RWPE1 (cell line): ENCODE results near the gene ASCL2.
"Not testable (repeated sequence)": the region's sequence is repeated elsewhere in the genome, so short reads cannot be mapped to it uniquely, and the experiment has no call there.

Source experiments
- CTCF ChIA-PET: fragments of 350-600 bp; sonication (Branson Sonifier 250); formaldehyde crosslinking; extraction: SDS; loops from one replicate; lab custom pipeline; 2021; lab: Yijun Ruan, JAX
- POLR2A ChIA-PET: fragments of 400-600 bp; formaldehyde crosslinking; extraction: SDS; loops from one replicate; lab custom pipeline; 2020; ENCODE audit warnings: antibody characterized with exemption; ENCODE audit not compliant: low non-redundant PET; lab: Yijun Ruan, JAX
- DNase-seq: peaks from one replicate; pipeline ENCODE4 v3.0.0; 2012; ENCODE audit warnings: low spot score
- H3K27ac ChIP-seq: fragments of 450-650 bp; 2 replicates; pipeline ENCODE4 v1.5.1; 2017
- TF ChIP-seq, protein P1 (sequence below): fragments of 450-650 bp; conservative IDR thresholded peaks from 2 replicates; pipeline ENCODE4 v1.5.1; 2017; ENCODE audit warnings: low read depth, mild to moderate bottlenecking

The ASCL2 gene

GRCh38 chr11:2293984-2294925, 23.9 kb upstream of the ASCL2 start:
- no peak for DNase-seq
- H3K27ac ChIP-seq, result no peak overlapping the region
- CTCF ChIA-PET, result interaction anchor here (1.2 kb wide), 1 partner anchor 100 kb away, joined by 4 read pairs; no protein-coding TSS in a partner anchor
- POLR2A ChIA-PET, result interaction anchor here (0.7 kb wide), 1 partner anchor 16 kb away, joined by 3 read pairs; no protein-coding TSS in a partner anchor
- TF ChIP-seq, protein P1, sequence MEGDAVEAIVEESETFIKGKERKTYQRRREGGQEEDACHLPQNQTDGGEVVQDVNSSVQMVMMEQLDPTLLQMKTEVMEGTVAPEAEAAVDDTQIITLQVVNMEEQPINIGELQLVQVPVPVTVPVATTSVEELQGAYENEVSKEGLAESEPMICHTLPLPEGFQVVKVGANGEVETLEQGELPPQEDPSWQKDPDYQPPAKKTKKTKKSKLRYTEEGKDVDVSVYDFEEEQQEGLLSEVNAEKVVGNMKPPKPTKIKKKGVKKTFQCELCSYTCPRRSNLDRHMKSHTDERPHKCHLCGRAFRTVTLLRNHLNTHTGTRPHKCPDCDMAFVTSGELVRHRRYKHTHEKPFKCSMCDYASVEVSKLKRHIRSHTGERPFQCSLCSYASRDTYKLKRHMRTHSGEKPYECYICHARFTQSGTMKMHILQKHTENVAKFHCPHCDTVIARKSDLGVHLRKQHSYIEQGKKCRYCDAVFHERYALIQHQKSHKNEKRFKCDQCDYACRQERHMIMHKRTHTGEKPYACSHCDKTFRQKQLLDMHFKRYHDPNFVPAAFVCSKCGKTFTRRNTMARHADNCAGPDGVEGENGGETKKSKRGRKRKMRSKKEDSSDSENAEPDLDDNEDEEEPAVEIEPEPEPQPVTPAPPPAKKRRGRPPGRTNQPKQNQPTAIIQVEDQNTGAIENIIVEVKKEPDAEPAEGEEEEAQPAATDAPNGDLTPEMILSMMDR, result no peak

DNA sequence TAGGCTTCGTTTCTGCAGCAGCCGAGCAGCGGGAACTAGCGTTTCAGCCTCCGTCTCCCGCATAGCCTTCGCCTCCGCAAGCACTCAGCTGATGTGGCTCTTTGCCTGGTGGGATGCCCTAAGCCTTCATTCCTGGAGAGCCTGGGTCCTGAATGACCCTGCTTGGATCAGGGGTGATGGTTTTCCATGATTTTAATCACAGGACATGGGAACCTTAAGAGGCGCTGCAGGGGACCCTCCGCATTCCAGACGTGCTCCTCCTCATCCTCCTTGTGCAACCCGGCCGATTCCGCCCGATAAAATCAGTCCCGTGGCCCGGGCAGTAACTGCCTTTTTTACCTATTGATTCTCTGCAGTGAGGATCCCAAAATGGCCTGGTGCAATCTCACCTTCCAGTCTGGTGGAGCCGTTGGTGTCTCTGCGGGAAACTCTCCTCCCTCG, 23.2 kb upstream of the ASCL2 start:
- H3K27ac ChIP-seq, result no peak overlapping the region
- ChIA-PET POLR2A (no interaction called here), CTCF (no interaction called here)
- DNase-seq, result no peak
- TF ChIP-seq, protein P1, result no peak

DNA sequence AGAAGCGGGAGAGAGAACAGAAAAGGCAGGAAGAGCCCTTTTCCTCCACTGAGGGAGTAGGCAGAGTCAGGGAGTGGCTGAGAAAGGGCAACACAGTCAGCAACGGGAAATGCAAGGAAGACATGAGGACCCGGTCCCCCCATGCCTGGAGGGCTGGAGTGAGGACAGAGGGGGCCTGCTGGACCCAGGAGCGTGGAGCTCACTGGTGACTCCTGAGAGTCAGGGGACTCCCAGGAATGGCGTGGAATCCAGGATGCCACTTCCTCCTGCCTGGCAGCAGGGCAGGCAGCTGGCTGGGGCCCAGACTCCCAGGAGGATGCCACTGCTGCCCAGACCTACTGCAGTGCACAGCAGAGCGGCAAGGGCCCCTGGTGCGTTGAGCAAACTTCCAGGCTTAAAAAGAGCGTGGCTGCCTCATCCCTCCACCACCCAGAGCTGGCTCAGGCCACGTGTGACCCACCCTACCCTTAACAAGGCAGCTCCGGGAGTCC, 20.0 kb upstream of the ASCL2 start:
- CTCF ChIA-PET, result interaction anchor here (0.6 to 1.0 kb wide), 2 partner anchors 9 to 129 kb away, joined by 4 read pairs; no protein-coding TSS in a partner anchor
- H3K27ac ChIP-seq, result no peak overlapping the region
- POLR2A ChIA-PET, result no interaction called here
- TF ChIP-seq, protein P1, result no peak
- DNase-seq, result no peak

- ChIA-PET POLR2A (no interaction called here), CTCF (no interaction called here)
- H3K27ac ChIP-seq, result no peak overlapping the region
- no peak for DNase-seq
- TF ChIP-seq, protein P1, result no peak
These were observed 19.5 kb upstream of the ASCL2 start for GRCh38 chr11:2289859-2290258.

- DNase-seq, result no peak
- TF ChIP-seq, protein P1, result no peak
- no peak overlapping the region for H3K27ac ChIP-seq
- ChIA-PET CTCF (interaction anchor here (0.9 kb wide), 1 partner anchor 95 kb away, joined by 3 read pairs; no protein-coding TSS in a partner anchor), POLR2A (no interaction called here)
These were observed 19.0 kb upstream of the ASCL2 start for GRCh38 chr11:2289350-2289749.

DNA sequence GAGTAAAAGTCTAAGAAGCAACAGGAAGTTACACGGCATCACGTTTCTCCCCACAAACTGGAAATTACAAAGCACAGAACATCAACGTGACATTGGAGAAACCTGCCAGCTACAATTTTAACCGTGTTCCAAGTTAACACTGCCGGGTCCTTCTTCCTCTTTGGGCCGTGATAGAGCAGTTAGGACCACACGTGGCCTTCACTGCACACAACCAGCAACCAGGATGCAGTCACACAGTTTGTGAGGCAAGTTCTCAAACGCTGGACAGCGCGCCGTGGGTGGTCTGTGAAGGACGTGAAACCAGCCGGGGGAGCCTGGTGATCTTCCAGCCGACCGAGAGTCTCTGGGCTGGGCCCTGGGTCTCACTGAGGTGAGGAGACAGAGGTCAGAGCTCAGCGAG, 16.7 kb upstream of the ASCL2 start:
- DNase-seq, result no peak
- POLR2A ChIA-PET, result no interaction called here
- H3K27ac ChIP-seq, result no peak overlapping the region
- CTCF ChIA-PET, result no interaction called here
- TF ChIP-seq, protein P1, result no peak

DNA sequence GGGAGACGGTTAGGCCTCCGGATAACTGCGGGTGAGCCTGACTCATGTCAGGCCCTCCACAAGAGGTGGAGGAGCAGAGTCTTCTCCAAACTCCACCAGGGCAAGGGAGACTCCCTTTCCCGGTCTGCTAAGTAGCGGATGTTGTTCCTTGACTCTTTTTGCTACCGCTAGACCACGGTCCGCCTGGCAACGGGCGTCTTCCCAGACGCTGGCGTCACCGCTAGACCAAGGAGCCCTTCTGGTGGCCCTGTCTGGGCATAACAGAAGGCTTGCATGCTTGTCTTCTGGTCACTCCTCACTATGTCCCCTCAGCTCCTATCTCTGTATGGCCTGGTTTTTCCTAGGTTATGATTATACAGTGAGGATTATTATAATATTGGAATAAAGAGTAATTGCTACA, 16.0 kb upstream of the ASCL2 start:
- DNase-seq, POLR2A ChIA-PET, H3K27ac ChIP-seq, CTCF ChIA-PET: not testable (repeated sequence)
